Parathyroid adenoma (tissue), 2 donors: ENCODE results near the gene LINC00237.

Experiments used
- H2AFZ ChIP-seq: fragments of 300-600 bp; sonication (generic); one replicate; pipeline ENCODE4 v1.7.0; 2017; ENCODE audit warnings: antibody characterized with exemption, mild to moderate bottlenecking
- H3K27ac ChIP-seq: fragments of 300-600 bp; sonication (generic); one replicate; pipeline ENCODE4 v1.7.0; 2017
- H3K27me3 ChIP-seq: fragments of 300-600 bp; sonication (generic); one replicate; pipeline ENCODE4 v1.7.0; 2017; ENCODE audit warnings: low read length; ENCODE audit not compliant: control insufficient read depth, insufficient read depth
- H3K36me3 ChIP-seq: fragments of 300-600 bp; sonication (generic); one replicate; pipeline ENCODE4 v1.7.0; 2017; ENCODE audit warnings: low read length; ENCODE audit not compliant: control insufficient read depth, insufficient read depth
- H3K4me1 ChIP-seq: fragments of 300-600 bp; sonication (generic); one replicate; pipeline ENCODE4 v1.7.0; 2017; ENCODE audit warnings: control low read depth
- H3K4me2 ChIP-seq: fragments of 300-600 bp; sonication (generic); one replicate; pipeline ENCODE4 v1.7.0; 2017; ENCODE audit warnings: low read length
- H3K4me3 ChIP-seq: fragments of 300-600 bp; sonication (generic); one replicate; pipeline ENCODE4 v1.7.0; 2017; ENCODE audit warnings: low read depth, low read length
- H3K79me2 ChIP-seq: fragments of 300-600 bp; sonication (generic); one replicate; pipeline ENCODE4 v1.7.0; 2017; ENCODE audit warnings: control low read depth
- H3K9ac ChIP-seq: fragments of 300-600 bp; sonication (generic); one replicate; pipeline ENCODE4 v1.7.0; 2017; ENCODE audit warnings: mild to moderate bottlenecking
- H3K9me3 ChIP-seq: fragments of 300-600 bp; sonication (generic); one replicate; pipeline ENCODE4 v1.7.0; 2017; ENCODE audit warnings: low read length; ENCODE audit not compliant: control insufficient read depth
- CTCF ChIP-seq: fragments of 300-600 bp; sonication (generic); IDR thresholded peaks from one replicate; pipeline ENCODE4 v1.7.0; 2017; ENCODE audit warnings: antibody characterized with exemption, mild to moderate bottlenecking
- donor health status: primary hyperparathyroidism.

LINC00237 gene

GRCh38 chr20:21101453-21101931 is 4.7 kb downstream of the LINC00237 start:
- no peak for TF ChIP-seq CTCF
- Histone ChIP-seq H3K27me3 (peaks cover 46% of the 10 kb centered on the region), H3K4me3 (no peak overlapping the region), H3K9me3 (no peaks in the 10 kb centered on the region), H3K36me3 (no peaks in the 10 kb centered on the region), H3K79me2 (no peaks in the 10 kb centered on the region), H2AFZ (no peak overlapping the region), H3K4me2 (peak overlapping the region; percentile 19), H3K4me1 (peaks cover 5% of the 10 kb centered on the region), H3K9ac (no peak overlapping the region), H3K27ac (no peak overlapping the region)

GRCh38 chr20:21100578-21101452 is 5.3 kb downstream of the LINC00237 start:
- H3K9ac ChIP-seq, result no peak overlapping the region
- H3K79me2 ChIP-seq, result no peaks in the 10 kb centered on the region
- peaks cover 45% of the 10 kb centered on the region for H3K27me3 ChIP-seq
- H3K4me1 ChIP-seq, result peaks cover 5% of the 10 kb centered on the region
- peak overlapping the region; percentile 19 for H3K4me2 ChIP-seq
- no peaks in the 10 kb centered on the region for H3K9me3 ChIP-seq
- H3K27ac ChIP-seq, result no peak overlapping the region
- peak overlapping the region; percentile 7 for H3K4me3 ChIP-seq
- no peak for TF ChIP-seq CTCF
- H3K36me3 ChIP-seq, result no peaks in the 10 kb centered on the region
- H2AFZ ChIP-seq, result peak overlapping the region; percentile 52

DNA sequence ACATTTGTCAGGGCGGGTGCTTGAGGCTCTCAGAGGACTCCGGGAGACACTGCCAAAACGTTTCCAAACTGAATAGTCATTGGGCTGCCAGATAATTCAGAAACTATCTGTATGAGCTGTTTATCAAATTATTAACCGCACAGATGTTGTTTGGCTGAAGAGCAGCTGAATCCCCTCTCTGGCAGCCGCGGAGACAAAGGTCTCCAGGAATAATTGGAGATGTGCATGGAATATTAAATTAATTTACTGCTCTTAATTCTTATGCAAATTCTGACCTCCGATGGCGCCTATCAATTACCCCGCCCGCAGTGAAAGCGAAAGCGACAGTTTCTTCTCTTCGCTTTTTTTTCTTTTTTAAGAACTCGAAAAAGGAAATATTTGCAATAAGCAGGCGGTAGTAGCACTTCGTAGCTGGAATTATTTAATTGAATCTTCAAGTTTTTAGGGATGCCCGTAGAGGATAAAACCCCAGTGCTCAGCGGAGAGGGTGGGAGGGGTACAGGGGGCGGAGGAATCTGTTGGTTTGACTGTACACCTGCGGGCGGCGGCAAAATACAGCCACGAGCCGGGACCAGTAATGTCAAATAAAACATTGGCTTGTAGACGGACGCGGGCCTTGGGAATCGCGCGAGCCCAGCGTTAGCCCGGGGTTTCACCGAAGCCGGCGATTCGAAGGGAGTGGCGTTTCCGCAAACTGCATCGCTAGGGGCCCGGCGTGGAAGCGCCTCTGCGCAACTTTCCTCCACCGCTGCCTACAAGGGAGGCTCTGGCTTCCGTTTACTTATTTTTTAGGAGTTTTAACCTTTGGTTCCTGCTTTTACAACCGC is 6.2 kb downstream of the LINC00237 start:
- TF ChIP-seq CTCF, result no peak
- H3K4me2 ChIP-seq, result peak overlapping the region; percentile 27
- peak overlapping the region; percentile 13 for H2AFZ ChIP-seq
- no peaks in the 10 kb centered on the region for H3K79me2 ChIP-seq
- H3K9ac ChIP-seq, result no peak overlapping the region
- peaks cover 5% of the 10 kb centered on the region for H3K4me1 ChIP-seq
- H3K9me3 ChIP-seq, result no peaks in the 10 kb centered on the region
- peaks cover 40% of the 10 kb centered on the region for H3K27me3 ChIP-seq
- H3K27ac ChIP-seq, result no peak overlapping the region
- peak overlapping the region; percentile 7 for H3K4me3 ChIP-seq
- H3K36me3 ChIP-seq, result no peaks in the 10 kb centered on the region

GRCh38 chr20:21096321-21097043 is 9.7 kb downstream of the LINC00237 start:
- H3K9ac ChIP-seq, result no peak overlapping the region
- no peak overlapping the region for H3K4me2 ChIP-seq
- H3K27me3 ChIP-seq, result peaks cover 28% of the 10 kb centered on the region
- H3K4me1 ChIP-seq, result peaks cover 5% of the 10 kb centered on the region
- H3K27ac ChIP-seq, result no peak overlapping the region
- no peaks in the 10 kb centered on the region for H3K79me2 ChIP-seq
- no peaks in the 10 kb centered on the region for H3K36me3 ChIP-seq
- TF ChIP-seq CTCF, result no peak
- H3K9me3 ChIP-seq, result no peaks in the 10 kb centered on the region
- no peak overlapping the region for H2AFZ ChIP-seq
- H3K4me3 ChIP-seq, result no peak overlapping the region
